GM18907 (cell line): Measurements from ENCODE around the gene MROH7.

Source experiments
- ATAC-seq: cut with Tn5 transposase; IDR thresholded peaks from one replicate; pipeline ENCODE4 v1.9.1; 2021; ENCODE audit warnings: mild to moderate bottlenecking, moderate library complexity; ENCODE audit not compliant: unreplicated experiment

MROH7 gene

DNA sequence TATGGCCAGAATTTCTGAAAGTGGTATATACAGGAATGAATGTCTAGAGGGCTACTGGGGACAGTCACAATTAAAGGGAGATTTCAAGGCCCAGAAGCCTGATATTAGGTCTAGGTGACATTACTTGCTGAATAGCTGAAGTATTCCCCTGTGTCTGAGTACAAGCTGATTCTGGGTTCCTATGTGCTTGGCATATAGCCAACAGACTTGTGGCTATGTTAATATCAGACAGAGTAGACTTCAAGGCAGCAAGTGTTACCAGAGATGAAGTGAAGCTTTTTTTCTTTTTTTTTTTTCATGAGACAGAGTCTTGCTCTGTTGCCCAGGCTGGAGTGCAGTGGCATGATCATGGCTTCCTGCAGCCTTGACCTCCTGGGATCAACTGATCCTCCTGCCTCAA lies 82.4 kb downstream of the MROH7 start:
- ATAC-seq: no peak

DNA sequence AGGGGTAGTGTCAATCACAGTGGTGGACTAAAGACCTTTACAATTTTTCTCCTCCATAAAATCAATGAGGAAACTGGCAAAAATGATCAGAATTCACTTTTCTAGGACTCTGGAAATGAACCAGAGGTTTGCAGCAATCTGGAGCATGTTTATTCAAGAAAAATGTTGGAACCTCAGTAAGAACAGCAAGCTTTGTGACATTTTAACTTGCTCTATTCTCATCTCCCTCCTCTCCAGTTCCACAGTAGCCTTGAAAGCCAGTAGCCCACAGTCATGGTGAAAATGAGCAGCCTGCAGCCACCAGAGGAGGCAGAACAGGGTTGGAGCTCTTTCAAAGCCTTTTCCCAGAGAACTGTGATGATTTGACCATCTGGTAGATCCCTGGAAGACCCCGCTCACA lies 83.2 kb downstream of the MROH7 start:
- no peak for ATAC-seq

DNA sequence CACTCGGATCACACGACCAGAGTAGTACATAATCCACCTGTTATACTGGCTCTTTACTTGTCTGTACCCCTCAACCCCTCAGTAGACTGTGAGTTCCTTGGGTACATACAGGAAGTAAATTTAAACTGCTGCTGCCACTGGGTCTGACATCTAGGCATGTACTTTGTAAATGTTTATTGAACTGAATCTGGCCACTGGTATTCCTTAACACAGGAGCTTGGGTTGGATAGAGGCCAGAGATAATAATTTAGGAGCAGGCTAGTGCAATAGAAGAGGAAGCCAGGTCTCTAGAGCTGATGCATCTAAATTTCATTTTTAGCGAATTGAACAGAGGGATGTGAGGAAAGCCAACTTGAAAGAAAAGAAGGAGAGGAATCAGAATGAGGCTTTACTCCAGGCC lies 86.4 kb downstream of the MROH7 start:
- ATAC-seq: no peak

DNA sequence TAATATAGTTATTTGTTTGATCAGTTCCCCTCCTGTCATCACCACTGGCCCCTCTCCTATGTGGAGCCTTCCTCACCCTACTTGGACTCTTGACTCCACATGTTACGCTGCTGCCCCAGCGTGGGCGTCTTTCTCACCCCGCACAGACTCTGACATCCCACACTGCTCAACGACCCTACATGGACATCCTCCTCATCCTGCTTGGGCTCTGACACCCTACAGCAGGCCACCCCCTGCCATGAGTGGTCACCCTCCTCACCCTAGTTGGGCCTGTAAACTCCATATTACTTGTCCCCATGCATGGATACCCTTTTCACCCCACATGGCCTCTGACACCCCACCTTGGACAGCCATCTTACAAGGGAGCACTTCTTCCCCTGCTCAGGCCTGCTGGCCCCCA lies 95.1 kb downstream of the MROH7 start:
- no peak for ATAC-seq

DNA sequence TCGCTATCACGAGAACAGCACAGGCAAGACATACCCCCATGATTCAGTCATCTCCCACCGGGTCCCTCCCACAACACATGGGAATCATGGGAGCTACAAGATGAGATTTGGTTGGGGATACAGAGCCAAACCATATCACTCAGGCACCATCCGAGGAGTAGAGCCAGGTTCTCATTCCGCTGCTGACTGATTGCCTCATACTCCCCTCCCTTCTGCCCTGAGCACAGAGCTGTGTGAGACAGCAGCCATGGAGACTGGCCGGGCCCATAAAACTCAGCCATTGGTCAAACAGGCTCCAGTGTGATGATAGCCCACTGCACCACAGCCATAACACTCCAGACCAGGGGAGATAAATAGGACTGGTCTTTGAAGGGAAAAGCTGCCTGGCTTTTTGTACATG lies 96.7 kb downstream of the MROH7 start:
- ATAC-seq: no peak

DNA sequence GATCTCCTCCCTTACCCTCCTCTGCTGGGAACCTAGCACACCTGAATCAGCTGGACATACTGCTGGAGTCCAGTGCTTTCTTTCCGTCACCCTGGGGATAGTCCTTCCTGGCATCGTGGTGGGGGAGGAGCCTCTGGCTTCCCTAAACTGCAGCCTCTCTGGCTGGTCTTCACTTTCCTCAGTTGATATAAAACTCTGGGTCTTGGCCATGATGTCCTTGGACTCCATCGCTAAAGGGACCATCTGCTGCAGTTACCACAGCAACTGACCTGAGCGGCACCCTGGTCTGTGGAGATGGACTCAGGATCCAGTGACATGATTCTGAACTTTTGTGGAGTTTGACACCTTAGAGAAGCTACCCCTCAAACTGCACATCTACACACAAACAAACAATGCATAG lies 99.9 kb downstream of the MROH7 start:
- no peak for ATAC-seq

DNA sequence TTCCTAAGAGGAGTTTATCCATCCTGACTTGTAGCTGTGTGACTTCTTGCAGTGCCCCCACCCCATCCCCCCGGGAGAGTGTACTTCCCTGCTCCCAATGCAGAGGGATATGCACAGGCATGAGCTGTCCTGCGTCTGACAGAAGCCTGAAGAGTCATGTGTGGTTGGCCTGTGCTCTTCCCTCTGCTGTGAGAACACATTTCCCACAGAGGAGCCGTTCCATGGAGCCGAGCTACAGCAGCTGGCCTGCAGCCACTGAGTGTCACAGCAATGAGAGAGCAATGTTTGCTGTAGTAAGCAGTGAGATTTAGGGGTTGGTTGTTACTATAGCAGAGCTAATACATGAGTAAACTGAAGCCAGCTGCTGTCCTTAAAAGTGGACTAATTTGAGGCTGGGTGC lies 100.7 kb downstream of the MROH7 start:
- ATAC-seq: no peak

DNA sequence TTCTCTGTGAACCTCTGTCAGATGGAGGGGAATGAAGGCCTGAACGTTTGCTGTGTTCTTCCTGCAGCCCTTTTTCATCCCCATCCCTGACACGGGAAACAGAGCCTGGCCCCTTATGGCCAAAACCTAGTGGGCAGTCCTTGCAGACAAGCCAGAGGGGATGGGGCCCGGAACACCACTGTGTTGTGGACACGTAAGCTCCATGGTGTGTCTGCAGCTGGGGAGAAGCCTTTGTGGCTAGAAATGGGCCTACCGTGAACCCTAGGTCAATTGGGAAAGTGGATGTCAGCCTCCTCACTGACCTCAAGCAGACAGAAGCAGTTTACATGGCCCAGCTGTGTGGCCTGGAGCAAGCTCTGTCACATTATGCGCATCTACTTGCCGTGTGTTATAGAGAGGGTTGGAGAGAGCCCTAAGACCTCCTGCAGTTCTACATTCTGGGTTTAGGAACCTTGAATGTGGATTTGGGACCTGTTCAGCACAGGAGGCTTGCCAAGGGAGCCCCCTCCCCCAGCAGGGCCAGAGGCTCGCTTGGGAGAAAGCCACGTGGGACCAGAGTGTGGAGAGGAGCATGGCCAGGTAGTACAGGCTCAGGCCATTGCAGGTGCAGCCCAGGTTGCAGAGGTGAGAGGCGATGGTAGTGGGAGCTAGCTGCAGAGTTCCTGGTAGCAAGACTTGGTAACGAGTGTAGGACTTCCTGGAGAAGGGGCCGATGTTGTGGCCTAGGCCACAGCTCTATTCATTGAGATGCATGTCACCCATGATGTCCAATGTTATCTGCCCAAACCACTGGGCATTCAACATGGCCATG lies 102.0 kb downstream of the MROH7 start:
- no peak for ATAC-seq

DNA sequence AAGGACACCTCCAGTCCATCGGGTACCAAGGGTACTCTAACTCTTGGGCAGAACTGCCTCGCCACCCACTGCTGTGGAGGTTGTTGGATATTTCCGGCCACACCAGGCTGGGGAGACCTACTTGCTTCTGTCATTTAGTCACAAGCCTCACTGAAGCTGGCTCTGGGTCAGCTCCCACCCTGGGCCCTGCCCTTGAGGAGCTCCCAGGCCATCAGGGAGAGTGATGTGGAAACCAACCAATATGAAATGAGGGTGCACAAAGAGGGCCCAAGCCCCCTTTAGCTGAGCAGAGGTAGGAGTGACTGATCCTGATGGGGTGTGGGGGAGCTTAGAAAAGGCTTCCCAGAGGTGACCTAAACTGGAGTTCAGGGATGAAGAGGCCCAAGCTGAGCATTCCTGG lies 103.1 kb downstream of the MROH7 start:
- ATAC-seq: no peak

DNA sequence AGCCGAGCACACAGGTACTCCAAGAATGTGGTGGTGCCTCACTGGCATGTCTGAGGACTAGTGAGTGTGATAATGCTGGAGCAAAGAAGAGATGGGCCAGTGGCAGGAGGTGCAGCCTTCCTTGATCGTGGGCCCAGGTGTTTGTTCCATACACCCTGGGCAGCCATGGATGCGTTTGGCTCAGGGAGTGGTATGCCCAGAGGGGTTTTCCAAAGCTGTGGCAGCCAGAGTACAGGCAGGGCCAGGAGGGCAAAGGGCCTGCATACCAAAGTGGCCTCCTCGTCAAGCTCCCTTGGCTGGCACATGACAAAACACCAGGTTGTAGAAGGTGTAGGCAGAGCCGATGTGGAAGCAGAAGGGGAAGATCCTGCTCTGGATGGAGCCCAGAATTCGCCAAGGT lies 103.7 kb downstream of the MROH7 start:
- no peak for ATAC-seq

DNA sequence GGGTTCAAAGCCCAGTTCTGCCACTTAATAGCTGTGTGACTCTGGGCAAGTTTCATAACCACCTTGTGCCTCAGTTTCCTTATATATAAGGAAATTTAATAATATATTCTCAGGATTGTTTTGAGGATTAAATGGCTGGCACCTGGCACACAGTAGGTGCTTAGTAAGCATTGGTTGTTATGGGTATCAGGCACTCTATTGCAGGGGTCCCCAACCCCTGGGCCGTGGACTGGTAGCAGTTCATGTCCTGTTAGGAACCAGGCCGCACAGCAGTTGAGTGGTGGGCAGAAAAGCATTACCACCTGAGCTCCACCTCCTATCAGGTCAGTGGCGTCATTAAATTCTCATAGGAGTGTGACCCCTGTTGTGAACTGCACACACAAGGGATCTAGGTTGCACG lies 104.3 kb downstream of the MROH7 start:
- ATAC-seq: no peak

DNA sequence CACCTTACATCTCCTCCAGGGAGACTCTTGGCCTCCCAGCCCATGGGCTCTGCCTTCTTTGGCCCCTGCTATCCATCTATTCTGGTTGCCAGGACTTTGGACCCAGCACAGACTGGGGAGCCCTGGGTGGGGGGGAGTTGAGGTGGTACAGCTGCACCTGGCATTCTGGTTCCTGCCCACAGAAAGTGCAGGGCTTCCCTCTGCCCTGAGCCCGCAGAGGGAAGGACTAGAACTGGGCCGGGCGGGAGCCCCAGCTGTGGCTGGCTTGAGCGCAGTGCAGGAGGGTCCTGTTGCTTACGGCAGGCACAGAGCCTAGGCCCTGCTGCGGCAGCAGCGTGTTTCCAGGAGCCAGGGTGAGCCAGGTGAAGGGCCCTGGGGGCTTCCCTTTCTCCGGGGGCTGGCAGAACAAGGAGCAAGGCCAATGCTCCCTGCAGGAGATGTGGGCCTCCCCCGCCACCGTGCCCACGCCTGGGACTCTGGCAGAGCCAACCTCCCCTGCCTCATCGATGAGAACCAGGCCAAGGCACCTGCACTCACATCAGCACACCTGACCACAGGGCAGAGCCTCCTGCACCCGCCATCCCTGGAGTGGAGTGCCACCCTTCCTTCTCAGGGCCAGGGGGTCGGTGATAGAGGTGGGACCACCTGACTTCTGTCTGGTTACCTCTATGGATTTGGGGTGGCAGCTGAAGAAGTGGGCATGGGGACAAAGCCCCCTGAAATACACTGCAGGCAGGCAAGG lies 106.7 kb downstream of the MROH7 start:
- no peak for ATAC-seq

DNA sequence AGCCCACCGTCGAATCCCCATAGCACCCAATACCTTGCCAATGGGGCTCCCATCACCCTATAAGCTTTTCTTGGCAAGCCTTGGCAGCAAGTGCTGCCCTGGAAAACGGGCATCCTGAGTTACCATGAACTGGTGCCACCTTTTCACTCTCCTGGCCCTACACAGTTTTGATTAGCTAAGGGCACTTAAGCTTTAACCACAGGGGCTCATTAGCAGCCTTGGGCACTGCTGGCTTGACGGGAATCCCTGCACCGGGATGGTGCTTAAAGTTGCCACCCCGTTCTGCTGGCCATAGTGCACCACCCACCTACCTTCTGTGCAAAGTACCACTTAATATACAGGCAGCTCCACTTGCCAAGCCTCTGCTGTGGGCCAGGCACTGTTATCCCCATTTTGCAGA lies 109.0 kb downstream of the MROH7 start:
- no peak for ATAC-seq

DNA sequence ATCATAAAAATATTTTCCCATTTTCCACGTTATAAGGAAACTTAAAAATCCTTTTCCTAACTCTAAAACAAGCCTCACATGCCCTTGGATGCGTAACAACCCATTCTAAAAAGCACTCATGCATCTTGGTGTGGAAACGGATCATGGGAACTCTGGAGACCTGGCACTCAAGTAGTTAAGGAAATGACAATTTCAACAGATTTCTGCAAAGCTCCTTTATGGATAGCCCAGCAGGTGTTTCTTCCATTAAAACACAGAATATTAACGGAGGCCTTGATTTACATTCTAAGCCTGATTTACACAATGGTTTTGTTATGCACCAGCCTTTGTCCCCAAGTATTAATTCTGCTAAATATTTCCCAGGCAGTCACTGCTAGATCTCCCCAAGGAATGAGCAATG lies 109.8 kb downstream of the MROH7 start:
- no peak for ATAC-seq

DNA sequence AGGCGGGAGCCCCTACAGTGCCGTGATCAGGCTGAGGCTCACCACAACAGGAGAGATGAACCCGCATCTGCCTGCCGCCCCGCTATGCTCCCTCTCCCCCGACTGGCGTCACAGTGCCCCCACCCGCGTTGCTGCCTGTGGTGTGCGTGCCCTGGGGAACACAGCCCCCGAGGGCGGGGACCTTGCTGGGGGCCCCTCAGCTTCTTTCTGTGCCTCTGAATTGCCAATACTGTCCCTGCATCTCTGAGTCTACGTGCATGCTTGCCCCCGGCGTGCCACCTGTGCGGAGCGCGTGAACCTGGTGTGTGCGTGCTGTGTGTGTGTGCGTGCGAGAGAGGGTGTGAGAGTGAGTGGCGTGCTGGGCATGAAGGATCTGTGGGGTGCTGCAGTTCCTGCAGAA lies 112.5 kb downstream of the MROH7 start:
- ATAC-seq: no peak

DNA sequence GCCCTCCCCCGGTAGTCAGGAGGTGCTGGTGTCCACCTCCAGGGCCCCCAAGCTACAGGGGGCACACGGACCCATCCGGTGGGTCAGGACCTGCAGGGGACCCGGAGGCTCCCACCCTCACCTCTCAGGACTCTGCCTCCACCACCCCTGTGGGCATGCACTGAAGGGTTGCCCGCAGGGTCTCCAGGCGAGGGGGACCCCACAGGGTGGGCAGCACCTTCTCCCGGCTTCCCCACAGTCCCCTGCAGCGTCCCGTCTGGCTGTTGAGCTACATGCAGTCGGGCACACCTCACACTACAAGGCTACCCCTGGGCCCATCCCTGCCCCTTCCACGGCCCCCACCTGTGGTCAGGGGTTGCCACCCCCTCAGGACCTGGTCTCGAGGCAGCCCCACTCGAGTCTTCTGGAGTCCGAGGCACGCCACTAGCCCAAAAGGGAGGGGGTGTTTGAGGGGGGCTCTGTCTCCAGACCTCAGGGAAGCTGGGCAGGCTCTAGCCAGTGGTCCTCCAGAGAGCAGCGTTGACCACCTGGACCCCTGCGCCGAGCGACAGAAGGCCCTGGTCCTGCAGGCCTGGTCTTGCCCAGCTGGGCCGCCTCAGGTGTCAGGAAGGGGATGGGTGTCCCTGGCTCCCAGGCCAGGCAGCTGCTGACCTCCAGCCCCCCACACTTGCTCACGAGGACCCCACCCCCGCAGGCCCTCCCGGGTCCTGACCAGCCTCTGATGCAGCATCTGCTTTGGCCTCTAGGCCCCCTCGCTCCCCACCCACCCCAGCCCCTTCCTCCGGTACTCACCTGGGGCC lies 113.1 kb downstream of the MROH7 start:
- ATAC-seq: no peak

DNA sequence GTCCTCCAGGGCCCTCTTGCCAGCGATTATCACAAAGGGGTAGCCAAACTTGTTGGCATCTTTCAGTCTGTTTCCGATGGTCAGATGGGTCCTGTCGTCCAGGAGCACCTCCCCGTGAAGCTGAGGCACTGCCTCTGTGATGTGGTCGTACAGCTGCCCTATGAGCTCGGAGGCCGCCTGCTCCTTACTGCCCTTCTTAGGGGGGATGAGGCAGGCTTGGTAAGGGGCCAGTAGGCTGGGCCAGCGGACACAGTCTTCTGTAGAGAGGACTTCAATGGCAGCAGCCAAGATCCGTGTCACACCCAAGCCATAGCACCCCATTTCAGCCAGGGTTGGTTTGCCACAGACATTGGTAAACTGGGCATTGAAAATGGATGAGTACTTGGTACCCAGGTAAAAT lies 116.2 kb downstream of the MROH7 start:
- ATAC-seq: no peak

DNA sequence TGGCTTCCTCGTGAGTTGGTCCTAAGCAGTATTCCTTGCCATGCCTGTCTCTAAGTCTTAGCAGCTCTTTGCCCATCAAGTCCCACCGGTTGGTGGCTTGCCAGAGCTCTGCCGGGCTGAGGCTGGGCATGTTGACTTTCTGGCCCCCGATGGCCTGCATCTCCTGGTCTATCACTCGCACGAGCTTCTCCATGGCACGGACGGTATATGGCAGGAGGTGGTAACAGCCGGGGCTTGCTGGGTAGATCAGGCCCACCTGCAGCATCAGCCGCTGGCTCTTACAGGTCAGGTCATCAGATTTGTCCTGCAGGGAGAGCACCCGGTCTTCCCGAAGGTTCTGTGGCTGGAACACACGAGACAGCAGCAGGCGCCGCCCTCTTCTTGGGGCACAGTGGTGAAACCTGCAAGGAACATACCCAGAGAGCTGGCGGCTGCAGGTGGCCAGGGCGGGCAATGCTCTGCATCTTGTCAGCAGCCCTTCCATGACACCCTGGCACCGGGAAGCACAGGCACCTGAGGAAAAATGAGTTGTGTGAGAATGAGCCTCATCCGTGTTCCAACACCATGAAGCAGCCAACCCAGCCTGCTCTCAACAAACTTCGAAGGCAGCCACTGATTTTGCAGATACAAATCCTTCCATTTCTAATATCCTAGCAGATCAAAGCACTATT lies 117.2 kb downstream of the MROH7 start:
- ATAC-seq: no peak
